Nephron progenitor cell (in vitro differentiated cells): ENCODE measurements around the gene AMPD3.

Source experiments
- DNase-seq: peaks from one replicate; pipeline ENCODE4 v3.0.0; 2021
- H3K27ac Mint-ChIP-seq: 2 replicates; pipeline ENCODE4 v1.8.0; 2021; ENCODE audit warnings: mild to moderate bottlenecking, moderate library complexity, mixed read lengths
- H3K27me3 Mint-ChIP-seq: 2 replicates; pipeline ENCODE4 v1.8.0; 2021; ENCODE audit warnings: mild to moderate bottlenecking, low read depth, mixed read lengths; ENCODE audit not compliant: poor library complexity
- H3K36me3 Mint-ChIP-seq: 2 replicates; pipeline ENCODE4 v1.8.0; 2021; ENCODE audit warnings: low read depth, mixed read lengths
- H3K4me1 Mint-ChIP-seq: 2 replicates; pipeline ENCODE4 v1.8.0; 2021; ENCODE audit warnings: mixed read lengths
- H3K4me3 Mint-ChIP-seq: 2 replicates; pipeline ENCODE4 v1.8.0; 2021; ENCODE audit warnings: mild to moderate bottlenecking, moderate library complexity, mixed read lengths
- H3K9me3 Mint-ChIP-seq: 2 replicates; pipeline ENCODE4 v1.8.0; 2021; ENCODE audit warnings: mild to moderate bottlenecking, moderate library complexity, mixed read lengths
- CTCF ChIP-seq: fragments of 200-600 bp; sonication (generic); IDR thresholded peaks from 2 replicates; pipeline ENCODE4 v1.5.0; 2021; ENCODE audit warnings: antibody characterized with exemption

Gene AMPD3

GRCh38 chr11:10453261-10453660 is 1.8 kb upstream of the AMPD3 start:
- Mint-ChIP-seq H3K36me3 (no peaks in the 10 kb centered on the region), H3K4me1 (peaks cover 53% of the 10 kb centered on the region), H3K27me3 (peaks cover 39% of the 10 kb centered on the region), H3K27ac (no peak overlapping the region), H3K4me3 (no peak overlapping the region), H3K9me3 (no peaks in the 10 kb centered on the region)
- TF ChIP-seq CTCF = no peak
- DNase-seq = no peak

- peaks cover 20% of the 10 kb centered on the region for H3K27me3 Mint-ChIP-seq
- peak overlapping the region; percentile 73 for H3K4me3 Mint-ChIP-seq
- H3K4me1 Mint-ChIP-seq = peaks cover 65% of the 10 kb centered on the region
- H3K36me3 Mint-ChIP-seq = no peaks in the 10 kb centered on the region
- H3K9me3 Mint-ChIP-seq = no peaks in the 10 kb centered on the region
- peak; percentile 30 for DNase-seq
- no peak for TF ChIP-seq CTCF
- H3K27ac Mint-ChIP-seq = peak overlapping the region; percentile 72
These were observed 798 bp downstream of the AMPD3 start for GRCh38 chr11:10455637-10456487.

- Mint-ChIP-seq H3K4me1 (peaks cover 64% of the 10 kb centered on the region), H3K27ac (no peak overlapping the region), H3K4me3 (peak overlapping the region; percentile 73), H3K27me3 (peaks cover 15% of the 10 kb centered on the region), H3K9me3 (no peaks in the 10 kb centered on the region), H3K36me3 (no peaks in the 10 kb centered on the region)
- DNase-seq = no peak
- TF ChIP-seq CTCF = no peak
These were observed 1.5 kb downstream of the AMPD3 start for GRCh38 chr11:10456519-10456918.

GRCh38 chr11:10457901-10458300 is 2.8 kb downstream of the AMPD3 start:
- peaks cover 63% of the 10 kb centered on the region for H3K4me1 Mint-ChIP-seq
- no peak for DNase-seq
- no peak overlapping the region for H3K4me3 Mint-ChIP-seq
- no peaks in the 10 kb centered on the region for H3K9me3 Mint-ChIP-seq
- TF ChIP-seq CTCF = no peak
- peaks cover 6% of the 10 kb centered on the region for H3K27me3 Mint-ChIP-seq
- no peak overlapping the region for H3K27ac Mint-ChIP-seq
- H3K36me3 Mint-ChIP-seq = no peaks in the 10 kb centered on the region

GRCh38 chr11:10459029-10459970 is 4.2 kb downstream of the AMPD3 start:
- Mint-ChIP-seq H3K4me1 (peaks cover 55% of the 10 kb centered on the region), H3K36me3 (no peaks in the 10 kb centered on the region), H3K27ac (no peak overlapping the region), H3K27me3 (no peaks in the 10 kb centered on the region), H3K9me3 (no peaks in the 10 kb centered on the region), H3K4me3 (no peak overlapping the region)
- TF ChIP-seq CTCF = no peak
- DNase-seq = no peak
